GM21717 (cell line): ENCODE results near the gene IST1.

Experiments
- ATAC-seq: cut with Tn5 transposase; IDR thresholded peaks from one replicate; pipeline ENCODE4 v1.9.1; 2021; ENCODE audit warnings: mild to moderate bottlenecking, moderate library complexity; ENCODE audit not compliant: unreplicated experiment

Gene IST1

DNA sequence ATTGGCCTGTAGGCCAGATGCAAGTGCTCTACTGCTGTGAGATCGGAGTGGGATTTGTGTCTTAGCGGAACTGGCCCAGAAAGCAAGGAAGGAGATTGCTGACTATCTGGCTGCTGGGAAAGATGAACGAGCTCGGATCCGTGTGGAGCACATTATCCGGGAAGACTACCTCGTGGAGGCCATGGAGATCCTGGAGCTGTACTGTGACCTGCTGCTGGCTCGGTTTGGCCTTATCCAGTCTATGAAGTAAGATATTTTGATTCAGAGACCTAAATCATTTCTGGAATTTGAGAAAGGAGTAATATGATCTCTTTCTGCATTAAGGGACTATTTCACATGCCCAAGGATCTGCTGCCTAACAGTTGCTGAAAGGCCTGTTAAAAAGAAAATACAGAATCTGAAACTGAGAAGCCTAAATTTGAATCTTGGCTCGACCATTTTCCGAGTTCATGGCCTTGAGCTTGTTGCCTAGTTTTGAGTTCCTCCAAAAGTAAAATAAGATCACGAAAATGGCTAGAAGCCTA lies 21.1 kb downstream of the IST1 start:
- ATAC-seq, result no peak

DNA sequence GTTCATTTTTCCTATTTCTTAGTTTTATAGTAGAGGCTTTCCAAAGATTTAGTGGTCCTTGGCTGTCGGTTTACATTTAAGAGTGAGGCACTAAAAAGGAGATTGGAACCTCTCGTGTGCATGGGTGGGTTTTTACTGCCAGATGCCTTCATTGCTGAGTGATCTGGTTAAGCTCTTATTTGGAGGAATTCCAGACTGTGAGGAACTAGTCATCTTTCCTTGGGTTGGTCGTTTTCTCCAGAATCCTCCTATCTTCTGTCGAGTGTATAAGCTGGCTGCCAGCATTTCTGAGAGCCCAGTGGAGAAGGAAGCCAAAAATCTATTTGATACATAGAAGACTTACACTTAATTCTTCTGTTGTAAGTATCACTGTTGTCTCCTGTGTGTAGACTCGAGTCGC lies 22.6 kb downstream of the IST1 start:
- no peak for ATAC-seq

GRCh38 chr16:71919035-71919434 lies 23.7 kb downstream of the IST1 start:
- peak; percentile 84 for ATAC-seq

- ATAC-seq, result no peak
Measured at GRCh38 chr16:71920658-71921057, 25.3 kb downstream of the IST1 start.

DNA sequence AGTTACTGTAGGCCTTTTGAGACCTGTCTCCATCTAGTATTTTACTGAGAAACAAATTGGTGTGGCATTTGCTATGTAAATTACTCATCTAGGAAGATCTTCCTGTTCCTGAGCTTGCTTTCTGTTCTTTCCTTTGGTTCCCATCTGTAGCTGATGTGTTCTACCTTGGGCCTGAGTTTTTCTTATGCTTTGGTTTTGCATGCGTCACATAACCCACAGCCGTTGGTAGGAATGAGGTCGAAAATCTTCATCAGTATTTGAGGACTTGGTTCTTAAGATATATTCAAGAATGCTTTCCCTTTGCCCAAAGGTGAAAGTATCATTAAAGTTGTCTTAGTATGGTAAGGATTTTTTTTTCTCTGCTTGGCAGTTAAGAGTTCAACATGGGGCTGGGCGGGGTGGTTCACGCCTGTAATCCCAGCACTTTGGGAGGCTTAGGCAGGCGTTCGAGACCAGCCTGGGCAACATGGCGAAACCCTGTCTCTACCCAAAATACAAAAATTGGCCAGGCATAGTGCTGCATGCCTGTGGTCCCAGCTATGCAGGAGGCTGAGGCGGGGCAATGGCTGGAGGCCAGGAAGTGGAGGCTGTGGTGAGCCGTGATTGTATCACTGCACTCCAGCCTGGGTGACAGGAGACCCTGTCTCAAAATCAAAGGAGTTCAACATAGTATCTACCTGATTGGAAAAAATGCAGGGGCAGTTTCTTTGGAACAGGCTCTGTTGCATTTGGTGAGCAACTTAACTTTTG lies 28.8 kb downstream of the IST1 start:
- ATAC-seq, result no peak

- ATAC-seq, result no peak
Measured at GRCh38 chr16:71924710-71925109, 29.4 kb downstream of the IST1 start.

DNA sequence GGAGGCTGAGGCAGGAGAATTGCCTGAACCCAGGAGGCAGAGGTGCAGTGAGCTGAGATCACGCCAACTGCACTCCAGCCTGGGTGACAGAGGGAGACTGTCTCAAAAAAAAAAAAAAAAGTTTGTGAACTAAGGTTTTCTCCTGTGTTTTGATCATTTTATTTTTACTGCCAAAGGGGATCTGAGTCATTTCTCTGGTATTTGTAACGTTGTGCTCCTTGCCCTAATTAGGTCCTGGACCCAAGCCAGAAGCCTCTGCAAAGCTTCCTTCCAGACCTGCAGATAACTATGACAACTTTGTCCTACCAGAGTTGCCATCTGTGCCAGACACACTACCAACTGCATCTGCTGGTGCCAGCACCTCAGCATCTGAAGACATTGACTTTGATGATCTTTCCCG lies 32.1 kb downstream of the IST1 start:
- ATAC-seq, result no peak

GRCh38 chr16:71927787-71928186 lies 32.5 kb downstream of the IST1 start:
- no peak for ATAC-seq

GRCh38 chr16:71929048-71929447 lies 33.7 kb downstream of the IST1 start:
- ATAC-seq, result no peak

DNA sequence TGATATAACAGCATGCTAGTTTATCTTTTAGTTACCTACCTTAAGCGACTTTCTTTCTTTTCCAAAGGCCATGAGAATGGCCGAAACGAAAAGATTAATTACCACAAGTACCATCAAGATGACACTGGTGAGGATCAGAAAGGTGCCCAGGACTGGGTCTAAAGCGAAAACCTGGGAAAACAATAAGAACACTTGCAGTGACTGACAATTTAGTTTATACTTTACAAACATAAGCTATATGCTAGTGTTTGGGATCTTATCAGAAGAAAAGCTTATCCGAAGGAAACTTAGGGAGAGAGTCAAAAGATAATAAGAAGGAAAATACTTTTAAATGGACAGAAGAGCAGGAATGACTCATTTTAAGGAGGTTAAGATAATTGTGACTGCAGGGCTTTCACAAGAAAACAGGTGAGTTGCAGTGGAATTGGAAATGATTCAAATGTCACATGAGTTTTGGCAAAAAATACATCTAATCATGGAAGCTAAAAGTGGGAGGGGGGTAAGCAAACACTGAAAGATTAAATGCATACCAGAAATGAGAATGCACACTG lies 34.8 kb downstream of the IST1 start:
- no peak for ATAC-seq

DNA sequence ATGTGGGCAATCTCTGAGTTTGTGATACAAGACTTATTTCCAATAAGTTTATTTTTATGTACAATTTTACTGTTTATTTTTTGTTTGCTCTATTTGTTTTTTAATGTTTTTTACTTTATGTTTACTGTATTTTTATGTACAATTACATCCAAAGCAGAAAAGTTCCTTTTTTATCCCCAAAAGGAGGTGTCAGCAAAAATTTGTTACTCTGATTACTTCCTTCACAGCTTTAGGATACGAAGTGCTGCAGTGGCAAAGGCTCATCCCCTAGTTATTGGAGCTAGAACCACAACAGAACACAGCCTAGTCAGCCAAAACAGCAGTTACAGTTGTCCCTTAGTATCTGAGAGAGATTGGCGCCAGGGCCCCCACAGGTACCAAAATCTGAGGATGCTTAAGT lies 35.7 kb downstream of the IST1 start:
- ATAC-seq, result no peak

- ATAC-seq, result no peak
Measured at GRCh38 chr16:71931599-71931998, 36.3 kb downstream of the IST1 start.

DNA sequence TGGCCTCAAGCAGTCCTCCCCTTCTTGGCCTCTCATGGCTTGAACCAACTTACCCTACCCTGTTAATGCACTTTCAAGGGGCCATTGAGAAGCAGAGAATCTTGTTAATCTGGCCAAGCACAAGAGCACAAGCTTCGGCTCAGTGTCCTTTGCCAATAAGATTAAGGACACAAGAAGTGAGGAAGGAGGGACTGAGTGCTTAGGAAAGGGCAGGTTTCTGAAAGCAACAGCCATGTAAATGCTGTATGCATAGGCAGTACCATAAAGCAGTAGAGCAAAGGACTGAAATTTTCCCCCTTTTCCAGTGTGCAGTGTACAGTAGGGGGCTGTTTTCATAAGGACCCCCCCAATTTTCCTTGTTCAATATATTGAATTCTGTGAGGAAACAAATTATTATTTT lies 37.7 kb downstream of the IST1 start:
- ATAC-seq, result no peak

DNA sequence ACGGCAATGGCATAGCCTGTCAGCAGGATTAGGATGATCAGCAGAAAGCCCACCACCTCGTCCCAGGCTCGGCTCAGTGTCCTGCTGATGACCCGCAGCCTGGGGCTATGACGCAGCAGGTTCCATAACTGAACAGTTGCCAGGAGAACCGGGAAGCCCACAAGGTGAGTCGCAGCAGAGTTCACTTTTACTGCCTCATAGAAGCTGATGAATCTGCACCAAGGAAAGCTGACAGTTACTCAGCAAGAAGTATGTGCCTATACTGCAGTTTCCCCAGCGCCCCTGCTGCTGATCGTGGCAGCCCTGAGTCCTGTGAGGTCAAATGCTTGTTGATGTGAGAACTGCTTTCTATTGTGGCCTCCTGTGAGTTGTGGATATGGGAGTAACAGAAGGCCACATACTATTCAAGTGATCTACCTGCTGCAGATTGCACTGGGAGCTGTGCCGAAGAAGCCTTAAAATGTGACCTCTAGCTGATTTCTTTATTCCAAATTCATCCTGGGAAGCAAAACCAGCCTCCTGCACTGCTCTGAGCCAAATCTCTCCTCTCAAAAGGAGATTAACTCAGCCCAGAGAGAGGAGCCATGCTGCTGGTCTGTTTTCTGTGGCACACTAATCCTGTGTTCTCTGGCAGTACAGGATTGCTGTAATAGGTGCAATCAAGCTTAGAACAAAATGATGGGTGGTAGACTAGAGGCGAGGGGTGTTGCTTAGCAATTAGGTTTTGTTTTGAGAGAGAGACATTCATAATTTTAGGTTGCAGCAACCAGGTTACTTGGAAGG lies 38.8 kb downstream of the IST1 start:
- ATAC-seq, result no peak

DNA sequence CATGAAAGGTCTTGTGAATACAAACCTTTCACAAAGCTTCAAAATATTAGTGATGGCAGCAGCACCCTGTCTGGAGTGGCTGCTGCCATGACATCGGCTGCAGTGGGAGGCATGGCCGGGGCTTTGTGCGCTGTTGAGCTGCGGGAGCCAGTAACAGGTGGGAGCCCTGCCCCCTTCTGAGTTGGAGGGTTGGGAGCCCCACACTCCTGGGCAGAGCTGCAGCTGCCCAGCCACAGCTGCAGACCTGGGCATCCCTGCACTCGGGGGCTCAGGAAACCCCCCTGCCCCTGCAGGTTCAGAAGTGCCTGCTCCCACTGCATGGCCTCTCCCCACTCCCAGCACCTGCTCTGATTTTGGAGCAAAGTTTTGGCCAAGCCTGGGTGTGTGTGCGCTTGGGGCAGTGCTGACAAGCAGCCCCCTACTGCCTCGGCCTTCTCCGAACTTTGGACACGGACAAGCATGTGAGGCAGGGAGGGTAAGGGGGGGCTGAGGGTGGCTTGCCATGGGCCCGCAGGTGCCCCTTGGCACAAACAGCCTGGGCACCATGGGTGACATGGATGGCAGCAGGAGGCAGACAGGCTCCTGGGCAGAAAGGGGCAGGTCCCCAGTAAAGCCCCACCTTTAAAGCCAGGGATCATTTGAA lies 42.7 kb downstream of the IST1 start:
- ATAC-seq, result no peak

DNA sequence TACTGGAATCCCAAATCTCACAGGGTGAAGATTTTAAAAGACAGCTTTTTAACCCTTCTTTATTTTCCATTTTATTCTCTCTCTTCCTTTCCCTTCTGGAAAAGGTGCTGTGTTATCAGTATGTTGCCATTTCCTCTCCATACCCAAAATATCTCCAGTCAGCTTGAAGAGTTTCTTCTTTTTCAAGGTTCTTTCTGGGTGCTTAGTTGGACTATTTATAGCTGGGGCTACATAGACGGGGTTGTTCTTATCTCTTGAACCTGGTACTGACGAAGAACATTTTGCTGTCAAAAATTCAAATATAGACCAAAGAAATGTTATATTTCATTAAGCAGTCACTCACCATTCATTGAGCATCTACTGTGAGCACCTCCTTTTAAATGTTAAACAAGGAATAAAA lies 48.6 kb downstream of the IST1 start:
- ATAC-seq, result no peak

- no peak for ATAC-seq
Measured at GRCh38 chr16:71945616-71946015, 50.3 kb downstream of the IST1 start.

DNA sequence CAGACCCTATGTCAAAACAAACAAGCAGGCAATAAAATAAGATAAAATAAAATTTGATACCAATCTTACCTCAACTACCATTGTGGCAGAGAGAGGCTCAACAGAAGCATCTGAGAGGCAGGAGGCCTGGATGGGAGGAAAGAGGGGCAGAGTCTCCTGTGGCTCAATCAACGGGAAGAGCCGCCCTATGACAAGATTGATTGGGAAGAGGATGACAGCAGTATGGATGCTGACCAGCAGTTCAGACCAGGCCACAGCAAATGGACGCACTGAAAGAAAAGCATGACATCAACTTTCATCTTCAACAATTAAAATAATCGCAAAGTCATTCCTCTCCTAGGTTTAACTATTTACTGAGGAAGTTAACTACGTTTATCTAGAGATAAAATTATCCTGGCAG lies 57.5 kb downstream of the IST1 start:
- no peak for ATAC-seq

- ATAC-seq, result no peak
Measured at GRCh38 chr16:71954180-71954579, 58.8 kb downstream of the IST1 start.

GRCh38 chr16:71954699-71955195 lies 59.4 kb downstream of the IST1 start:
- no peak for ATAC-seq

DNA sequence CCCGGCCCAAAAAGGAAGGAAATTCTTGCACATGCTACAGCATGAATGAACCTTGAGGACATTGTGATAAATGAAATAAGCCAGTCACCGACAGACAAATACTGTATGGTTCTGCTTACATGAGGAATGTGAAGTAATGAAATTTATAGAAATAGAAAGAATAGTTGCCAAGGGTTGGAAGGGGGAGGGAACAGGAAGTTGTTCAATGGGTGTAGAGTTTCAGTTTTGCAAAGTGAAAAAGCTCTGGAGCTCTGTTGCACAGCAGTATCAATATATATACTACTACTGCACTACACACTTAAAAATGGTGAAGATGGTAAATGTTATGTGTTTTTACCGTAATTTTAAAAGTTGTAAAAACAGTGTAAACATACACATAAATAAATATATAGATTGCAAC lies 61.2 kb downstream of the IST1 start:
- ATAC-seq, result no peak
